K562 (cell line): ENCODE measurements around the gene NALCN. TPM values are rescaled to one million over a fixed set of nuclear protein-coding genes. Genes with fewer than 3 reads are reported as not detected.

Source experiments
- ATAC-seq: fragments of 200-7000 bp; cut with Tn5 transposase; 3 replicates; pipeline ENCODE4 v1.9.1; 2020; ENCODE audit warnings: moderate library complexity
- Bru-seq: library from RNA; stranded (reverse); fragments of 400-500 nt; gene quantifications from one replicate; lab custom pipeline; 2021; lab: Mats Ljungman, UMichigan
- BruChase-seq, 2 experiments: library from RNA; stranded (reverse); fragments of 400-500 nt; gene quantifications; one replicate each; lab custom pipeline; 2021; lab: Mats Ljungman, UMichigan
- BruUV-seq: library from RNA; stranded (reverse); fragments of 400-500 nt; replicated peaks from 2 replicates; lab custom pipeline; 2021; lab: Mats Ljungman, UMichigan
- CTCF ChIA-PET: fragments of 300-600 bp; formaldehyde crosslinking; extraction: SDS; loops from one replicate; lab custom pipeline; 2021; ENCODE audit warnings: low intra/inter-chr PET ratio; lab: Yijun Ruan, JAX
- POLR2A ChIA-PET: fragments of 300-600, 350-650 bp; sonication (Branson Sonifier 250); formaldehyde crosslinking; extraction: SDS; loops from one replicate; lab custom pipeline; 2021; ENCODE audit warnings: antibody characterized with exemption, inconsistent platforms; lab: Yijun Ruan, JAX
- DNase-seq, 4 experiments: peaks; one replicate each; pipeline versions ENCODE4 v3.0.0 to v3.0.0-alpha.2; 2011 to 2018; ENCODE audit warnings: low spot score in 3 of 4, mixed read lengths in 3 of 4; ENCODE audit errors: extremely low read depth in 1 of 4
- FAIRE-seq: peaks from 2 replicates; lab custom pipeline; 2011; peaks lifted over from hg19 to GRCh38; lab: Jason Lieb, UNC
- H2AFZ ChIP-seq: 2 replicates; pipeline ENCODE4 v1.6.0; 2011; ENCODE audit warnings: low read depth, low read length, control low read depth, inconsistent platforms
- H3K27ac ChIP-seq: fragments of 200-600 bp; 3 replicates; pipeline ENCODE4 v1.8.0; 2011; ENCODE audit warnings: low read depth, mild to moderate bottlenecking, control low read depth, inconsistent platforms, low read length, moderate library complexity, mixed read lengths; ENCODE audit errors: extremely low read depth
- H3K27me3 ChIP-seq, 2 experiments: fragments of 300-600 bp in 1 of 2; 2 replicates in 1 of 2; 3 replicates in 1 of 2; pipeline versions ENCODE4 v1.6.0 to v1.8.0; 2011; ENCODE audit warnings: inconsistent platforms in 2 of 2, low read length in 2 of 2, mild to moderate bottlenecking in 1 of 2, mixed read lengths in 1 of 2, moderate library complexity in 1 of 2; ENCODE audit not compliant: control insufficient read depth in 2 of 2, insufficient read depth in 2 of 2
- H3K36me3 ChIP-seq: fragments of 300-600 bp; 3 replicates; pipeline ENCODE4 v1.8.0; 2011; ENCODE audit warnings: mild to moderate bottlenecking, low read length, inconsistent platforms; ENCODE audit not compliant: control insufficient read depth, insufficient read depth
- H3K4me1 ChIP-seq, 2 experiments: fragments of 200-600 bp in 1 of 2; replicated peaks in 1 of 2; 2 replicates in 1 of 2; 3 replicates in 1 of 2; pipeline versions ENCODE4 v1.5.1 to v1.8.0; 2011; ENCODE audit warnings: inconsistent platforms in 2 of 2, low read length in 2 of 2, mild to moderate bottlenecking in 1 of 2, mixed read lengths in 1 of 2, moderate library complexity in 1 of 2; ENCODE audit not compliant: control insufficient read depth in 2 of 2, insufficient read depth in 2 of 2
- H3K4me2 ChIP-seq: 2 replicates; pipeline ENCODE4 v1.6.1; 2011; ENCODE audit warnings: low read length, control low read depth, inconsistent platforms, mixed read lengths; ENCODE audit not compliant: insufficient read depth
- H3K4me3 ChIP-seq: fragments of 200-600 bp; sonication (generic), shearing (Covaris generic); 2 replicates; pipeline ENCODE4 v1.5.1; 2016; ENCODE audit warnings: control low read depth, inconsistent platforms
- H3K79me2 ChIP-seq: fragments of 200-600 bp; 3 replicates; pipeline ENCODE4 v1.8.0; 2011; ENCODE audit warnings: low read length, inconsistent platforms; ENCODE audit not compliant: control insufficient read depth, insufficient read depth
- H3K9ac ChIP-seq, 2 experiments: 2 replicates each; pipeline versions ENCODE4 v1.6.0 to v1.6.1; 2011; ENCODE audit warnings: low read depth in 2 of 2, low read length in 2 of 2, control low read depth in 1 of 2, inconsistent platforms in 1 of 2, mild to moderate bottlenecking in 1 of 2, mixed read lengths in 1 of 2; ENCODE audit not compliant: insufficient read depth in 1 of 2
- H3K9me1 ChIP-seq: one replicate; pipeline ENCODE4 v1.6.0; 2011; ENCODE audit warnings: inconsistent platforms, mild to moderate bottlenecking, low read length, moderate library complexity; ENCODE audit not compliant: control insufficient read depth, insufficient read depth
- H3K9me3 ChIP-seq: replicated peaks from 2 replicates; pipeline ENCODE4 v1.5.1; 2011; ENCODE audit warnings: low read depth, low read length, inconsistent platforms; ENCODE audit not compliant: control insufficient read depth, insufficient read depth
- H4K20me1 ChIP-seq: replicated peaks from 2 replicates; pipeline ENCODE4 v1.6.1; 2011; ENCODE audit warnings: low read length, inconsistent platforms, mixed read lengths; ENCODE audit not compliant: control insufficient read depth, insufficient read depth
- CBFA2T3 ChIP-seq: fragments of 450-650 bp; IDR thresholded peaks from 2 replicates; pipeline ENCODE4 v1.6.1; 2017
- EZH2 ChIP-seq: IDR thresholded peaks from 2 replicates; pipeline ENCODE4 v1.6.1; 2012; ENCODE audit warnings: low read depth, mild to moderate bottlenecking, inconsistent platforms, low read length, borderline replicate concordance
- ILF3 ChIP-seq: fragments of 450-650 bp; IDR thresholded peaks from 2 replicates; pipeline ENCODE4 v1.6.1; 2018; ENCODE audit warnings: antibody characterized with exemption, mild to moderate bottlenecking, moderate library complexity, borderline replicate concordance
- MCM7 ChIP-seq, 2 experiments: fragments of 450-650 bp; IDR thresholded peaks; 2 replicates each; pipeline ENCODE4 v1.6.1; 2016 to 2018
- RBM17 ChIP-seq: fragments of 200-400 bp; formaldehyde crosslinking; IDR thresholded peaks from 2 replicates; pipeline ENCODE4 v1.6.1; 2017; ENCODE audit warnings: low read depth, mild to moderate bottlenecking, low read length, borderline replicate concordance
- SMARCA5 ChIP-seq: fragments of 450-650 bp; IDR thresholded peaks from 2 replicates; pipeline ENCODE4 v1.6.1; 2016
- SRF ChIP-seq, 2 experiments: fragments of 250-450, 450-650 bp in 1 of 2; sonication (Bioruptor Pico) in 1 of 2; sonication (generic) in 1 of 2; formaldehyde crosslinking; IDR thresholded peaks; 2 replicates each; pipeline versions ENCODE4 v1.5.0 to v1.5.1; 2020 to 2022; ENCODE audit warnings: mild to moderate bottlenecking in 1 of 2, missing genetic modification reagents in 1 of 2
- TCFL5 ChIP-seq: fragments of 250-450 bp; sonication (Bioruptor Pico); conservative IDR thresholded peaks from 2 replicates; pipeline ENCODE4 v1.6.1; 2021; ENCODE audit warnings: mild to moderate bottlenecking, moderate library complexity, matching md5 sums
- TGIF2 ChIP-seq: sonication (generic); formaldehyde crosslinking; IDR thresholded peaks from 2 replicates; pipeline ENCODE4 v1.8.1; 2022; ENCODE audit warnings: mild to moderate bottlenecking, missing genetic modification reagents, moderate library complexity
- XRCC3 ChIP-seq: fragments of 450-650 bp; IDR thresholded peaks from 2 replicates; pipeline ENCODE4 v1.6.1; 2017; ENCODE audit warnings: mild to moderate bottlenecking, moderate library complexity
- ZNF263 ChIP-seq: sonication (generic); formaldehyde crosslinking; IDR thresholded peaks from 2 replicates; pipeline ENCODE4 v1.8.0; 2022; ENCODE audit warnings: mild to moderate bottlenecking, missing genetic modification reagents, borderline replicate concordance
- WGBS: fragments of 100-300 bp; shearing (Covaris generic); methylation state at CpG from one replicate; pipeline ENCODE4 v1.1.6; 2016; ENCODE audit warnings: low coverage, mixed read lengths; ENCODE audit not compliant: insufficient coverage; ENCODE audit errors: missing lambda C conversion rate; 5-methylcytosine and 5-hydroxymethylcytosine counted together
- in situ Hi-C: fragments of 300-500 bp; cut with MboI; formaldehyde crosslinking; loops from 4 replicates; pipeline ENCODE4 v1.15.0; 2018; ENCODE audit warnings: inconsistent platforms, mixed read lengths
- intact Hi-C: fragments of 100-400 bp; cut with micrococcal nuclease; formaldehyde crosslinking; loops from 2 replicates; pipeline ENCODE4 v1.14.2; 2022
- long read RNA-seq, 3 experiments: library from polyadenylated mRNA in 2 of 3; library from RNA in 1 of 3; unstranded in 2 of 3; stranded (forward) in 1 of 3; transcript quantifications; one replicate each; pipeline ENCODE4 v2.0.0, GENCODE V29; 2019 to 2022
- polyA minus RNA-seq, 3 experiments: library from RNA; depleted of rRNA, polyadenylated mRNA; stranded (reverse); fragments of >200 nt; gene quantifications; 2 replicates each; pipeline ENCODE4 v1.2.3, GENCODE V29; 2011
- polyA plus RNA-seq, 8 experiments: library from polyadenylated mRNA; depleted of rRNA in 4 of 8; stranded (reverse) in 5 of 8; unstranded in 3 of 8; fragments of >200 nt; fragmentation: Nextera tagmentation in 2 of 8; fragmentation: Illumina TruSeq in 1 of 8; extraction: Ambion mirVana in 2 of 8; extraction: Trizol in 1 of 8; gene quantifications; 2 replicates each; pipeline versions ENCODE4 v1.2.1 to v1.2.3, GENCODE V29; 2011 to 2014; ENCODE audit warnings: inconsistent platforms in 1 of 8, missing spikeins in 1 of 8
- total RNA-seq, 7 experiments: library from RNA; depleted of rRNA in 6 of 7; stranded (reverse); fragments of >200 nt in 6 of 7; fragmentation: Illumina TruSeq in 2 of 7; extraction: Trizol in 2 of 7; gene quantifications; 2 replicates each; pipeline versions ENCODE4 v1.2.1 to v1.2.3, GENCODE V29; 2011 to 2021; ENCODE audit warnings: low replicate concordance in 1 of 7
- TF ChIP-seq, protein P1 (sequence below): sonication (generic); formaldehyde crosslinking; IDR thresholded peaks from 2 replicates; pipeline ENCODE4 v1.8.0; 2022; ENCODE audit warnings: mild to moderate bottlenecking, missing genetic modification reagents
- TF ChIP-seq, protein P2 (sequence below): fragments of 250-450 bp; sonication (Bioruptor Pico); IDR thresholded peaks from 2 replicates; pipeline ENCODE4 v1.5.0; 2022; ENCODE audit warnings: mild to moderate bottlenecking

NALCN gene
- total RNA-seq (2011; cell fraction: chromatin; rRNA removed; ENCODE audit: low replicate concordance): not detected in 2 replicates
- not detected in 2 replicates for total RNA-seq (2011; cell fraction: nucleolus; rRNA removed)
- not detected in 2 replicates for total RNA-seq (2011; cell fraction: nucleoplasm; rRNA removed)
- not detected in 2 replicates for total RNA-seq (2014; rRNA removed)
- total RNA-seq (2014; rRNA removed; fragmentation: Illumina TruSeq; extraction: Trizol): not detected in 2 replicates
- total RNA-seq (2015; rRNA removed; fragmentation: Illumina TruSeq; extraction: Trizol): not detected in 2 replicates
- not detected in 2 replicates for total RNA-seq (2021)
- not detected in 2 replicates for polyA plus RNA-seq (2011; rRNA removed)
- polyA plus RNA-seq (2011; cell fraction: cytosol; rRNA removed): not detected in 2 replicates
- polyA plus RNA-seq (2011; cell fraction: nucleus; rRNA removed): not detected in 2 replicates
- not detected in 2 replicates for polyA plus RNA-seq (2012)
- polyA plus RNA-seq (2014; fragmentation: Illumina TruSeq; extraction: Trizol): not detected in 2 replicates
- not detected for polyA plus RNA-seq (2014; fragmentation: Nextera tagmentation; extraction: Ambion mirVana)
- not detected in 2 replicates for polyA plus RNA-seq (2014; rRNA removed)
- polyA minus RNA-seq (2011; rRNA and poly(A)+ RNA removed): not detected in 2 replicates
- not detected in 2 replicates for polyA minus RNA-seq (2011; cell fraction: cytosol; rRNA and poly(A)+ RNA removed)
- not detected in 2 replicates for polyA minus RNA-seq (2011; cell fraction: nucleus; rRNA and poly(A)+ RNA removed)
- percentile 2 among the genes with signal in this experiment for Bru-seq, nascent RNA
- percentile 3 among the genes with signal in this experiment for BruChase-seq, experiment 1, labeled RNA remaining after a 2-hour chase
- percentile 2 among the genes with signal in this experiment for BruChase-seq, experiment 2, labeled RNA remaining after a 6-hour chase
- long read RNA-seq, experiment 1: 0 reads
- long read RNA-seq, experiment 2: 0 reads
- long read RNA-seq, experiment 3: 0 reads

DNA sequence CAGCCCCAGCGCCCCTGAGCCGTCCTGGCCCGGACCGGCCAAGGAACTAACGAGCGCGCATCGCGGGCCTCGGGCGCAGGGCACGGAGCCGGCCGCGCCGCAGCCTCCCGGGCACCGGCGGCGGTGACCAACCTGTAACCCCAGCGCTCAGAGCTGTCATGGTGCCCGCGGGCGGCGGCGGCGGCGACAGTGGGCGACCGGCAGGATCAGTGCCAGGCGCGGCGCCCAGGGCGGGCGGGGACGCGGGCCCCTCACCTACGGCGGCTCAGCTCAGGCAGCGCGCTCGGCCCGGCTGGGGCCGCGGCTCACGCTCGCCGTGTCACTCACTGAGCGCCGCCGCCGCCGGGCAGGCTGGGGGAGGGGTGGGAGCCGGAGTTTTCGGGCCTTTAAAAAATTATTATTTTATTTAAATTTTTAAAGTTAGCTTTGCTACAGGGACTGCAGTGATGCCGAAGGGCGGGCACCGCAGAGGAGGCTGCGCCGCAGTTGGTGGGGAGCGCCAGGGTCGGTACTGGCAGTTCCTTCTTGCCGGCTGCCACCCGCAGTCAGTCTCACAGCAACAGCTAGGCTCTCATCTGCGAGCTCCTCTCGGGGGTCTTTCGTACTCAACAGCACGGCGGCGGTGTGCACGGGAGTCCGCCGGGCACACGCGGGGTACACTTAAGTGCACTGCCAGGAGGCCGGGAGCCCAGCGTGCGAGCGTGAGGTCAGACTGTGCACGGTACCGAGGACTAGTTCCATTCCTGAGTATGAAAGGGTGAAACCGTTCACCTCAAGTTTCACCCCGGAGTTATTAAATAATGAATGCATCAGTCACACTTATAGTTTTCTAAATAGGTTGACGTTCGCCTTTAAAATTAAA, at the start of gene NALCN:
Gene NALCN, minus strand, starts transcription at position 328 of the 862 bp plus-strand sequence. CDS start 17,382 bp downstream, outside the sequence.
- no peak for DNase-seq
- Histone ChIP-seq H3K27me3 (no peaks in the 10 kb centered on the region), H3K9ac (no peak within 1 kb of the TSS), H3K79me2 (no peaks in the 10 kb centered on the region), H3K4me1 (no peaks in the 10 kb centered on the region), H3K36me3 (no peaks in the 10 kb centered on the region), H3K9me3 (no peaks in the 10 kb centered on the region), H4K20me1 (no peaks in the 10 kb centered on the region), H3K4me2 (no peak within 1 kb of the TSS), H2AFZ (no peak within 1 kb of the TSS), H3K27ac (no peak within 1 kb of the TSS), H3K4me3 (no peak within 1 kb of the TSS), H3K9me1 (no peaks in the 10 kb centered on the region)
- under 1% methylated on average over 13 of the region's 85 CpGs for WGBS
- in situ Hi-C loops (no loop called here), intact Hi-C loops (no loop called here)
- no peak for FAIRE-seq
- BruUV-seq: no TSS peak
- CTCF ChIA-PET: no interaction called here
- POLR2A ChIA-PET: no interaction called here
- ATAC-seq: no peak
- TF ChIP-seq XRCC3 (no peak), SRF (CRISPR knock-in tag; IDR thresholded peaks at IDR 0.05) (no peak), MCM7 (IDR thresholded peaks at IDR 0.05) (no peak), EZH2 (no peak), TCFL5 (CRISPR knock-in tag) (no peak), ZNF263 (CRISPR knock-in tag) (no peak), ILF3 (no peak), RBM17 (no peak), SMARCA5 (no peak), CBFA2T3 (no peak), TGIF2 (no peak)
- TF ChIP-seq, protein P1, sequence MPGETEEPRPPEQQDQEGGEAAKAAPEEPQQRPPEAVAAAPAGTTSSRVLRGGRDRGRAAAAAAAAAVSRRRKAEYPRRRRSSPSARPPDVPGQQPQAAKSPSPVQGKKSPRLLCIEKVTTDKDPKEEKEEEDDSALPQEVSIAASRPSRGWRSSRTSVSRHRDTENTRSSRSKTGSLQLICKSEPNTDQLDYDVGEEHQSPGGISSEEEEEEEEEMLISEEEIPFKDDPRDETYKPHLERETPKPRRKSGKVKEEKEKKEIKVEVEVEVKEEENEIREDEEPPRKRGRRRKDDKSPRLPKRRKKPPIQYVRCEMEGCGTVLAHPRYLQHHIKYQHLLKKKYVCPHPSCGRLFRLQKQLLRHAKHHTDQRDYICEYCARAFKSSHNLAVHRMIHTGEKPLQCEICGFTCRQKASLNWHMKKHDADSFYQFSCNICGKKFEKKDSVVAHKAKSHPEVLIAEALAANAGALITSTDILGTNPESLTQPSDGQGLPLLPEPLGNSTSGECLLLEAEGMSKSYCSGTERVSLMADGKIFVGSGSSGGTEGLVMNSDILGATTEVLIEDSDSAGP (CRISPR knock-in tag): no peak
- TF ChIP-seq, protein P2, sequence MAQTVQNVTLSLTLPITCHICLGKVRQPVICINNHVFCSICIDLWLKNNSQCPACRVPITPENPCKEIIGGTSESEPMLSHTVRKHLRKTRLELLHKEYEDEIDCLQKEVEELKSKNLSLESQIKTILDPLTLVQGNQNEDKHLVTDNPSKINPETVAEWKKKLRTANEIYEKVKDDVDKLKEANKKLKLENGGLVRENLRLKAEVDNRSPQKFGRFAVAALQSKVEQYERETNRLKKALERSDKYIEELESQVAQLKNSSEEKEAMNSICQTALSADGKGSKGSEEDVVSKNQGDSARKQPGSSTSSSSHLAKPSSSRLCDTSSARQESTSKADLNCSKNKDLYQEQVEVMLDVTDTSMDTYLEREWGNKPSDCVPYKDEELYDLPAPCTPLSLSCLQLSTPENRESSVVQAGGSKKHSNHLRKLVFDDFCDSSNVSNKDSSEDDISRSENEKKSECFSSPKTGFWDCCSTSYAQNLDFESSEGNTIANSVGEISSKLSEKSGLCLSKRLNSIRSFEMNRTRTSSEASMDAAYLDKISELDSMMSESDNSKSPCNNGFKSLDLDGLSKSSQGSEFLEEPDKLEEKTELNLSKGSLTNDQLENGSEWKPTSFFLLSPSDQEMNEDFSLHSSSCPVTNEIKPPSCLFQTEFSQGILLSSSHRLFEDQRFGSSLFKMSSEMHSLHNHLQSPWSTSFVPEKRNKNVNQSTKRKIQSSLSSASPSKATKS (CRISPR knock-in tag): no peak
